ENCODE results near the gene LMX1B.

DNA sequence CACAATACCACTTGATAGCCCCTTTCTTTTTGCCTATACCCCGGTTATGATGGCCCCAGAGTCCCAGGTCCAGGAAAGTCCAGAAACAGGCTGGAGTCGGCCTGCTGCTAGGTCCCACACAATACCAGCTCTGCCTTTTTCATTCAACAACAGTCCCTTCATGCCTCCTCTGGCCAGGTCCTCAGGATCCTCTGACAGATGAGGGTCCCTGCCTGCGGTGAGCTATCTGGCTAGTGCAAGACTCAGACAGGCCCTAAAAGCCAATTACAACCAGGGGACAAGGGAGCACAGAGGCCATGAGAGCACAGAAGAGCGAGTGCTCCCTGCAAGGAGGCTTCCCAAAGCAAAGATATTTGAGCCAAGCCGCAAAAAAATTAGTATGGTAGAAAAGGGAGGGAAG, 106.3 kb downstream of the LMX1B start:
- TF ChIP-seq POLR2AphosphoS5 (IDR thresholded peaks at IDR 0.05; ENCODE audit: low read depth, low read length) (no peak), REST (IDR thresholded peaks at IDR 0.05; ENCODE audit: insufficient read depth in 1 of 2, low read depth in 2 of 2, low read length in 1 of 2) (no peak), TCF7L2 (IDR thresholded peaks at IDR 0.05; ENCODE audit: low read depth, low read length) (no peak)
- TF ChIP-seq, protein P1, sequence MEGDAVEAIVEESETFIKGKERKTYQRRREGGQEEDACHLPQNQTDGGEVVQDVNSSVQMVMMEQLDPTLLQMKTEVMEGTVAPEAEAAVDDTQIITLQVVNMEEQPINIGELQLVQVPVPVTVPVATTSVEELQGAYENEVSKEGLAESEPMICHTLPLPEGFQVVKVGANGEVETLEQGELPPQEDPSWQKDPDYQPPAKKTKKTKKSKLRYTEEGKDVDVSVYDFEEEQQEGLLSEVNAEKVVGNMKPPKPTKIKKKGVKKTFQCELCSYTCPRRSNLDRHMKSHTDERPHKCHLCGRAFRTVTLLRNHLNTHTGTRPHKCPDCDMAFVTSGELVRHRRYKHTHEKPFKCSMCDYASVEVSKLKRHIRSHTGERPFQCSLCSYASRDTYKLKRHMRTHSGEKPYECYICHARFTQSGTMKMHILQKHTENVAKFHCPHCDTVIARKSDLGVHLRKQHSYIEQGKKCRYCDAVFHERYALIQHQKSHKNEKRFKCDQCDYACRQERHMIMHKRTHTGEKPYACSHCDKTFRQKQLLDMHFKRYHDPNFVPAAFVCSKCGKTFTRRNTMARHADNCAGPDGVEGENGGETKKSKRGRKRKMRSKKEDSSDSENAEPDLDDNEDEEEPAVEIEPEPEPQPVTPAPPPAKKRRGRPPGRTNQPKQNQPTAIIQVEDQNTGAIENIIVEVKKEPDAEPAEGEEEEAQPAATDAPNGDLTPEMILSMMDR (IDR thresholded peaks at IDR 0.05), result no peak
